ENCODE measurements around the gene TNS3.

- TF ChIP-seq CTCF (IDR thresholded peaks at IDR 0.05; ENCODE audit: low read depth, low read length, poor library complexity, severe bottlenecking) (no peak), EZH2phosphoT487 (IDR thresholded peaks at IDR 0.05; ENCODE audit: borderline replicate concordance, low read length) (no peak)
Measured at GRCh38 chr7:47439181-47439667, 142.7 kb downstream of the TNS3 start.

Measured in DOHH2 (cell line).